ENCODE measurements around the gene SPIRE1. TPM values are rescaled to one million over a fixed set of nuclear protein-coding genes. Genes with fewer than 3 reads are reported as not detected.

The SPIRE1 gene
- total and polyA plus RNA-seq, 2 of the 4 experiments (the other 2 are of a cell fraction): 11.6 to 31.4 TPM

DNA sequence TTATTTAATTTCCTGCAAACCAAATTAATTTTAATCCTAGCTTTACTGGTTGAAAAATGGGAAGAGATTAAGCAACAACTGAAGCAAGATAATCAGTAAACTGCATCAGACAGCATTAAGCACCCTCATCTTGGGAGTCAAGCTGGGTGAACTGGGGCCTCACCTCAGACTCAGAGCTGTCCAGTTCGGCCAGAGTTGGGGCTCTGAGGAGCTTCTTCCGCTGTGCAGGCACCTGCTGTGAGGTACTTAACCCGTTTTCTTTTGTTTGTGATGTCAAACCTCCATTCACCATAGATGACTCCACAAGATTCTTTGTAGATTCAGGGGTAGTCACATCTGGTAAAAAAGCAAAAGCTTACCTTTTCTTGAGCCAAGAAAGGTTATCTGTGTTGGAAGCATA lies 178.4 kb downstream of the SPIRE1 start:
- WGBS, 2 experiments (ENCODE audit: extremely low coverage in 2 of 2, insufficient read length in 1 of 2): no CpG with 5 or more reads among the region's 3 CpGs
- ChIA-PET POLR2A (ENCODE audit: unreplicated experiment) (no interaction called here), CTCF (interaction anchor here (0.8 kb wide), 1 partner anchor 88 kb away, joined by 3 read pairs; no protein-coding TSS in a partner anchor)
- no peak overlapping the region for H2BK120ac ChIP-seq (ENCODE audit: low read depth, low read length)
- no peaks in the 10 kb centered on the region for H4K20me1 ChIP-seq (ENCODE audit: insufficient read depth, low read length)
- H3K36me3 ChIP-seq (ENCODE audit: control insufficient read depth, insufficient read depth, low read length): peaks cover 12% of the 10 kb centered on the region
- H2BK15ac ChIP-seq (ENCODE audit: low read depth, low read length): no peak overlapping the region
- peaks cover 2 to 7% of the 10 kb centered on the region in 2 experiments; a peak in 1 of 4 replicates for H3K79me1 ChIP-seq (ENCODE audit: low read depth in 1 of 2, low read length in 2 of 2)
- no peak for ATAC-seq (ENCODE audit: low read depth)
- H3K4me1 ChIP-seq (ENCODE audit: control insufficient read depth, insufficient read depth, low read length): no peaks in the 10 kb centered on the region; the same call in 1 of the 2 replicates
- TF ChIP-seq, protein P1, sequence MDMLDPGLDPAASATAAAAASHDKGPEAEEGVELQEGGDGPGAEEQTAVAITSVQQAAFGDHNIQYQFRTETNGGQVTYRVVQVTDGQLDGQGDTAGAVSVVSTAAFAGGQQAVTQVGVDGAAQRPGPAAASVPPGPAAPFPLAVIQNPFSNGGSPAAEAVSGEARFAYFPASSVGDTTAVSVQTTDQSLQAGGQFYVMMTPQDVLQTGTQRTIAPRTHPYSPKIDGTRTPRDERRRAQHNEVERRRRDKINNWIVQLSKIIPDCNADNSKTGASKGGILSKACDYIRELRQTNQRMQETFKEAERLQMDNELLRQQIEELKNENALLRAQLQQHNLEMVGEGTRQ (IDR thresholded peaks at IDR 0.05; ENCODE audit: low read depth, low read length): no peak
- TF ChIP-seq MAFK (IDR thresholded peaks at IDR 0.05; ENCODE audit: low read depth, low read length) (no peak), POLR2A (IDR thresholded peaks at IDR 0.05; ENCODE audit: low read depth, low read length) (no peak), CEBPB (IDR thresholded peaks at IDR 0.05; ENCODE audit: low read depth, low read length) (no peak), NFE2L2 (IDR thresholded peaks at IDR 0.05; ENCODE audit: low read depth, low read length) (no peak), BHLHE40 (IDR thresholded peaks at IDR 0.05; ENCODE audit: low read depth, low read length) (no peak), FOS (IDR thresholded peaks at IDR 0.05; ENCODE audit: low read depth, low read length) (no peak), RCOR1 (IDR thresholded peaks at IDR 0.05; ENCODE audit: insufficient replicate concordance, low read length) (no peak), MXI1 (IDR thresholded peaks at IDR 0.05; ENCODE audit: borderline replicate concordance, low read depth, low read length) (no peak), MAZ (IDR thresholded peaks at IDR 0.05; ENCODE audit: borderline replicate concordance, low read depth, low read length) (no peak), SMC3 (IDR thresholded peaks at IDR 0.05; ENCODE audit: low read depth, low read length) (no peak), CHD1 (IDR thresholded peaks at IDR 0.05; ENCODE audit: low read depth, low read length) (no peak), RAD21 (IDR thresholded peaks at IDR 0.05; ENCODE audit: low read length) (no peak)
- TF ChIP-seq, protein P2, sequence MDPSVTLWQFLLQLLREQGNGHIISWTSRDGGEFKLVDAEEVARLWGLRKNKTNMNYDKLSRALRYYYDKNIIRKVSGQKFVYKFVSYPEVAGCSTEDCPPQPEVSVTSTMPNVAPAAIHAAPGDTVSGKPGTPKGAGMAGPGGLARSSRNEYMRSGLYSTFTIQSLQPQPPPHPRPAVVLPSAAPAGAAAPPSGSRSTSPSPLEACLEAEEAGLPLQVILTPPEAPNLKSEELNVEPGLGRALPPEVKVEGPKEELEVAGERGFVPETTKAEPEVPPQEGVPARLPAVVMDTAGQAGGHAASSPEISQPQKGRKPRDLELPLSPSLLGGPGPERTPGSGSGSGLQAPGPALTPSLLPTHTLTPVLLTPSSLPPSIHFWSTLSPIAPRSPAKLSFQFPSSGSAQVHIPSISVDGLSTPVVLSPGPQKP (IDR thresholded peaks at IDR 0.05; ENCODE audit: borderline replicate concordance, low read depth, low read length): no peak
- TF ChIP-seq, protein P3, sequence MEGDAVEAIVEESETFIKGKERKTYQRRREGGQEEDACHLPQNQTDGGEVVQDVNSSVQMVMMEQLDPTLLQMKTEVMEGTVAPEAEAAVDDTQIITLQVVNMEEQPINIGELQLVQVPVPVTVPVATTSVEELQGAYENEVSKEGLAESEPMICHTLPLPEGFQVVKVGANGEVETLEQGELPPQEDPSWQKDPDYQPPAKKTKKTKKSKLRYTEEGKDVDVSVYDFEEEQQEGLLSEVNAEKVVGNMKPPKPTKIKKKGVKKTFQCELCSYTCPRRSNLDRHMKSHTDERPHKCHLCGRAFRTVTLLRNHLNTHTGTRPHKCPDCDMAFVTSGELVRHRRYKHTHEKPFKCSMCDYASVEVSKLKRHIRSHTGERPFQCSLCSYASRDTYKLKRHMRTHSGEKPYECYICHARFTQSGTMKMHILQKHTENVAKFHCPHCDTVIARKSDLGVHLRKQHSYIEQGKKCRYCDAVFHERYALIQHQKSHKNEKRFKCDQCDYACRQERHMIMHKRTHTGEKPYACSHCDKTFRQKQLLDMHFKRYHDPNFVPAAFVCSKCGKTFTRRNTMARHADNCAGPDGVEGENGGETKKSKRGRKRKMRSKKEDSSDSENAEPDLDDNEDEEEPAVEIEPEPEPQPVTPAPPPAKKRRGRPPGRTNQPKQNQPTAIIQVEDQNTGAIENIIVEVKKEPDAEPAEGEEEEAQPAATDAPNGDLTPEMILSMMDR (conservative IDR thresholded peaks at IDR 0.05; ENCODE audit: low read depth, low read length): no peak
- no peak overlapping the region for H2AK9ac ChIP-seq (replicated peaks; ENCODE audit: low read depth, low read length, poor library complexity)
- in situ Hi-C loops (cut with MboI; ENCODE audit: low sequenced_read_pairs): no loop called here
- no peak overlapping the region for H3K23ac ChIP-seq (ENCODE audit: low read depth, low read length)
- H3K9ac ChIP-seq (ENCODE audit: low read depth, low read length): no peak overlapping the region
- no peak for DNase-seq
- no peak overlapping the region for H2BK20ac ChIP-seq (ENCODE audit: low read depth, low read length)
- no peak overlapping the region for H3K14ac ChIP-seq (replicated peaks; ENCODE audit: low read depth, low read length)
- no peak overlapping the region for H3K18ac ChIP-seq (ENCODE audit: low read depth, low read length)
- no peak overlapping the region for H3K4me2 ChIP-seq (ENCODE audit: low read depth, low read length)
- no peak overlapping the region for H4K8ac ChIP-seq (ENCODE audit: low read depth in 2 of 2, low read length in 2 of 2)
- H3K4me3 ChIP-seq (ENCODE audit: insufficient read depth, low read depth, low read length): no peak overlapping the region
- H4K91ac ChIP-seq (ENCODE audit: insufficient read depth, low read depth, low read length): no peak overlapping the region
- H2AK5ac ChIP-seq (ENCODE audit: low read depth, low read length): no peak overlapping the region
- H3K9me1 ChIP-seq (ENCODE audit: insufficient read depth, low read length): peaks cover 12% of the 10 kb centered on the region
- BruUV-seq (replicated peaks): no TSS peak
- H4K5ac ChIP-seq (ENCODE audit: low read depth, low read length): no peak overlapping the region
- no peak overlapping the region for H2AFZ ChIP-seq (replicated peaks; ENCODE audit: low read length, poor library complexity)
- H2BK5ac ChIP-seq (ENCODE audit: low read depth, low read length, poor library complexity, severe bottlenecking): no peak overlapping the region
- H3K4ac ChIP-seq (ENCODE audit: low read depth, low read length): no peak overlapping the region
- dilution Hi-C loops (cut with HindIII; ENCODE audit: low sequenced_read_pairs, unreplicated experiment): no loop called here
- no peaks in the 10 kb centered on the region for H3K27me3 ChIP-seq (ENCODE audit: control insufficient read depth, insufficient read depth, low read length)
- no peak overlapping the region for H3K56ac ChIP-seq (ENCODE audit: extremely low read depth, insufficient read depth, low read length)
- intact Hi-C loops (cut with micrococcal nuclease): no loop called here
- no peak overlapping the region for H3K27ac ChIP-seq (ENCODE audit: insufficient read depth, low read length)
- H3K9me3 ChIP-seq (ENCODE audit: control insufficient read depth, insufficient read depth, low read length): no peaks in the 10 kb centered on the region

Measured in IMR-90 (cell line).